Measurements from ENCODE around the gene METTL13. TPM values are rescaled to one million over a fixed set of nuclear protein-coding genes. Genes with fewer than 3 reads are reported as not detected.

The METTL13 gene
- total RNA-seq, 1 donor from 2014 or later, result 6.9 TPM

DNA sequence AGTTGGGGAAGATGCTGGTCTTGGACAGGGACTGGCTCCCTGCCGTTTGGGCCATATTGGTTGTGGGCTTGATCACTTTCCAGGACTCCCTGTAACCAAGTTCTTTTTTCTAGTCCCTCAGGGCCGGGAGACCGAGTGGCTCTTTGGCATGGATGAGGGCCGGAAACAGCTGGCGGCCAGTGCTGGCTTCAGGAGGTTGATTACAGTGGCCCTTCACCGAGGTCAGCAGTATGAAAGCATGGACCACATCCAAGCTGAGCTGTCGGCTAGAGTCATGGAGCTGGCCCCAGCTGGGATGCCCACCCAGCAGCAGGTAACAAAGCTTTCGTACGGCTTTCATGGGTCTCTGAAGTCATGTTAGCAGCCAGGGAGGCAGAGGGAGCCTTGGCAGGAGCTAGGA lies 4.3 kb downstream of the METTL13 start:
- Histone ChIP-seq H3K9me3 (no peaks in the 10 kb centered on the region), H3K27me3 (no peaks in the 10 kb centered on the region), H3K36me3 (peaks cover 44 to 67% of the 10 kb centered on the region in 2 donors), H3K4me3 (no peak overlapping the region), H3K27ac (no peak overlapping the region), H3K4me1 (peaks cover 5 to 18% of the 10 kb centered on the region in 2 donors)
- intact Hi-C loops (cut with DNase I), result no loop called here
- no peak for DNase-seq (ENCODE audit: low spot score in 2 of 2)
- TF ChIP-seq, protein P1, sequence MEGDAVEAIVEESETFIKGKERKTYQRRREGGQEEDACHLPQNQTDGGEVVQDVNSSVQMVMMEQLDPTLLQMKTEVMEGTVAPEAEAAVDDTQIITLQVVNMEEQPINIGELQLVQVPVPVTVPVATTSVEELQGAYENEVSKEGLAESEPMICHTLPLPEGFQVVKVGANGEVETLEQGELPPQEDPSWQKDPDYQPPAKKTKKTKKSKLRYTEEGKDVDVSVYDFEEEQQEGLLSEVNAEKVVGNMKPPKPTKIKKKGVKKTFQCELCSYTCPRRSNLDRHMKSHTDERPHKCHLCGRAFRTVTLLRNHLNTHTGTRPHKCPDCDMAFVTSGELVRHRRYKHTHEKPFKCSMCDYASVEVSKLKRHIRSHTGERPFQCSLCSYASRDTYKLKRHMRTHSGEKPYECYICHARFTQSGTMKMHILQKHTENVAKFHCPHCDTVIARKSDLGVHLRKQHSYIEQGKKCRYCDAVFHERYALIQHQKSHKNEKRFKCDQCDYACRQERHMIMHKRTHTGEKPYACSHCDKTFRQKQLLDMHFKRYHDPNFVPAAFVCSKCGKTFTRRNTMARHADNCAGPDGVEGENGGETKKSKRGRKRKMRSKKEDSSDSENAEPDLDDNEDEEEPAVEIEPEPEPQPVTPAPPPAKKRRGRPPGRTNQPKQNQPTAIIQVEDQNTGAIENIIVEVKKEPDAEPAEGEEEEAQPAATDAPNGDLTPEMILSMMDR (IDR thresholded peaks at IDR 0.05), result no peak

- Histone ChIP-seq H3K4me1 (peaks cover 5 to 18% of the 10 kb centered on the region in 2 donors), H3K9me3 (no peaks in the 10 kb centered on the region), H3K36me3 (peaks cover 46 to 75% of the 10 kb centered on the region in 2 donors), H3K27ac (no peak overlapping the region), H3K27me3 (no peaks in the 10 kb centered on the region), H3K4me3 (no peak overlapping the region)
- intact Hi-C loops (cut with DNase I), result no loop called here
- TF ChIP-seq, protein P1 (IDR thresholded peaks at IDR 0.05), result no peak
- DNase-seq (ENCODE audit: low spot score in 2 of 2), result no peak
Measured at GRCh38 chr1:171786534-171786933, 5.1 kb downstream of the METTL13 start.

DNA sequence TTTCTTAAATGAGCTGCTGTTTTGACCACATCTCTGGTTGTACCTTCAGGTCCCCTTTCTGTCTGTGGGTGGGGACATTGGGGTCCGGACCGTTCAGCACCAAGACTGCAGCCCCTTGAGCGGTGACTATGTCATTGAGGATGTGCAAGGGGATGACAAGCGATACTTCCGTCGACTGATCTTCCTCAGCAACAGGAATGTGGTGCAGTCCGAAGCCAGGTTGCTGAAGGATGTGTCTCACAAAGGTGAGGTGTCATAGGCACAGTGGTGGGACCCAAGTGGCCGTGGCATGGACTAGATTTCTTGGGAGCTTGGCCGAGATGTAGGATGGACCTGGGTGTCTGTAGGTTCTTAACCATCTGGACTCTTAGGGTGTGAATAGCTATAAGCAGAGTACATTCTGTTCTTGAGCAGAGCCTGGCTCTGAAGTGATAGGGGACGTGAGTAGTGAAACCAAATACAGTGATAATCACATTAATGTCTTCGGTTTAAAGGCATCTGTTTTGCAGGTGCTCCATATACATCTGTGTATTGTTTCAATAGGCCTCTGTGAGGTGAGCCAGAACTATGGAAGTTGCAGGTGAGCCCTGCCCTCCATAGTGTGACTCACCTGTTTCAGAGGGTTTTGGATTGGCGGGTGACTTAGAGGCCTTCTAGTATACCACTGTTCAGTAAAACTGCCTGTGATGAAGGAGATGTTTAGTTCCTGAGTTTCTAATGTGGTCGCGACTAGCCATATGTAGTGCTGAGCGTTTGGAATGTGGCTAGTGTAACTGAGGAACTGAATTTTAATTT lies 6.4 kb downstream of the METTL13 start:
- peaks cover 55 to 88% of the 10 kb centered on the region in 2 donors for H3K36me3 ChIP-seq
- intact Hi-C loops (cut with DNase I), result no loop called here
- H3K27me3 ChIP-seq, result no peaks in the 10 kb centered on the region
- H3K27ac ChIP-seq, result no peak overlapping the region
- no peaks in the 10 kb centered on the region for H3K9me3 ChIP-seq
- TF ChIP-seq, protein P1 (IDR thresholded peaks at IDR 0.05), result no peak
- H3K4me1 ChIP-seq, result peaks cover 0 to 11% of the 10 kb centered on the region in 2 donors
- no peak for DNase-seq (ENCODE audit: low spot score in 2 of 2)
- H3K4me3 ChIP-seq, result no peak overlapping the region

- no peak overlapping the region for H3K27ac ChIP-seq
- TF ChIP-seq, protein P1 (IDR thresholded peaks at IDR 0.05), result no peak
- intact Hi-C loops (cut with DNase I), result no loop called here
- no peak for DNase-seq (ENCODE audit: low spot score in 2 of 2)
- peaks cover 0 to 11% of the 10 kb centered on the region in 2 donors for H3K4me1 ChIP-seq
- no peak overlapping the region for H3K4me3 ChIP-seq
- H3K9me3 ChIP-seq, result no peaks in the 10 kb centered on the region
- H3K36me3 ChIP-seq, result peaks cover 55 to 95% of the 10 kb centered on the region in 2 donors
- H3K27me3 ChIP-seq, result no peaks in the 10 kb centered on the region
Measured at GRCh38 chr1:171788696-171789095, 7.2 kb downstream of the METTL13 start.

DNA sequence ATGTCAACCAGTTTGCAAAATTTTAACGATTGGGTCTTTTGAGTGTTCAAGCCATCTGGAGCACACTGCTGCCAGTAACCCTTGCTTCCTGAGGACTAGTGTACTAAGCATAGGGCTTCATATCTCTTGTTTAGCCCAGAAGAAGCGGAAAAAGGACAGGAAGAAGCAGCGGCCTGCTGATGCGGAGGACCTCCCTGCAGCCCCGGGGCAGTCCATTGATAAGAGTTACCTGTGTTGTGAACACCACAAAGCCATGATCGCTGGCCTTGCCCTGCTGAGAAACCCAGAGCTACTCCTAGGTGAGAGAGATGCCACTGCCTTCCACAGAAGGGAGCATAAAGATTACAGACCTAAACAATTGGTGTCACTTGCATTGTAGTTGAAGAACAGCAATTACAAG lies 8.9 kb downstream of the METTL13 start:
- intact Hi-C loops (cut with DNase I), result no loop called here
- Histone ChIP-seq H3K9me3 (no peaks in the 10 kb centered on the region), H3K4me3 (no peak overlapping the region), H3K27ac (no peak overlapping the region), H3K4me1 (peaks cover 0 to 4% of the 10 kb centered on the region in 2 donors), H3K27me3 (no peaks in the 10 kb centered on the region), H3K36me3 (peaks cover 51 to 97% of the 10 kb centered on the region in 2 donors)
- no peak for DNase-seq (ENCODE audit: low spot score in 2 of 2)
- TF ChIP-seq, protein P1 (IDR thresholded peaks at IDR 0.05), result no peak

All from ascending aorta (tissue), 2 donors.